Fibroblast of skin of left biceps (primary cell): Measurements from ENCODE around the gene AHDC1.
A peak's percentile ranks its signal among the peaks of the same experiment; 100 is the strongest.
"Not testable (repeated sequence)": the region's sequence is repeated elsewhere in the genome, so short reads cannot be mapped to it uniquely, and the experiment has no call there.

Source experiments
- DNase-seq, 2 experiments: peaks; one replicate each; pipeline ENCODE4 v3.0.0-alpha.2; 2013; ENCODE audit warnings: low read depth in 2 of 2

The AHDC1 gene

GRCh38 chr1:27552911-27553420 is 51.0 kb downstream of the AHDC1 start:
- DNase-seq, result no peak

- no peak for DNase-seq
These were observed 52.0 kb downstream of the AHDC1 start for GRCh38 chr1:27551953-27552312.

DNA sequence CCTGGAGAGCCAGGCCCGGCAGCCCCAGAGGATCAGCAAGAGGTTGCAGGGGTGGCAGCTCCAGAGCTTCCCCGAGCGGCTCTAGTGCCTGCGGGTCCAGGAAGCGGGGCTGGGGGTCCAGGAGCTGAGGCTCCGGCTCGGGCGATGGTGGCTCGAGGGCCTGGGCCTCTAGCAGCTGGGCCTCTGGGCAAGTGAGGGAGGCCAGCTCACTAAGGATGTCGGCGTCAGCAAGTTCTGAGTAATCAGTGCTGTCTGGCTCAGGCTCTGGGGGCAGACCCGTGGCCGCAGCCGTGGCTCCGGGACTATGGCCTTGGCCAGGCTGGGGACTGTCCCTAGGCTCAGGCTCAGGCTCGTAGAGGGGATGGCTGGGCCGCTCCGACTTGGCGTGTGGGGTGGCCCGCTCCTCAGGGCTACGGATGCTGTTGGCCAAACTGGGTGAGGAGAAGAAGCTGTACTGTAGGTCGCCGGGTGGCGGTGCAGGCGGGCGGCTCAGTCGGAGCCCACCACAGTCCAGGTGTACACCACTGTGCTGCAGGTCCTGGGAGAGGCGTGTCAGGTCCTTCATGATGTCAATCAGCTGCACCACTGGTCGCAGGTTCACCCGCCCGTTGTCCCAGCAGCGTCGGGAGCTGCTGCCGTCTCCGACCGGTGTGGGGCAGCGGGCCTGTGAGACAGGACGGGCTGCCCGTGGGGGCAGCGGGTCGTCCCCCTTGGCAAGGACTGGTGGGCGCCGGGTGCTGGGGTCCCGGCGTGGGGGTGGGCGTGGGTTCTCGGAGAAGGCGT is 52.6 kb downstream of the AHDC1 start:
- DNase-seq, result no peak

DNA sequence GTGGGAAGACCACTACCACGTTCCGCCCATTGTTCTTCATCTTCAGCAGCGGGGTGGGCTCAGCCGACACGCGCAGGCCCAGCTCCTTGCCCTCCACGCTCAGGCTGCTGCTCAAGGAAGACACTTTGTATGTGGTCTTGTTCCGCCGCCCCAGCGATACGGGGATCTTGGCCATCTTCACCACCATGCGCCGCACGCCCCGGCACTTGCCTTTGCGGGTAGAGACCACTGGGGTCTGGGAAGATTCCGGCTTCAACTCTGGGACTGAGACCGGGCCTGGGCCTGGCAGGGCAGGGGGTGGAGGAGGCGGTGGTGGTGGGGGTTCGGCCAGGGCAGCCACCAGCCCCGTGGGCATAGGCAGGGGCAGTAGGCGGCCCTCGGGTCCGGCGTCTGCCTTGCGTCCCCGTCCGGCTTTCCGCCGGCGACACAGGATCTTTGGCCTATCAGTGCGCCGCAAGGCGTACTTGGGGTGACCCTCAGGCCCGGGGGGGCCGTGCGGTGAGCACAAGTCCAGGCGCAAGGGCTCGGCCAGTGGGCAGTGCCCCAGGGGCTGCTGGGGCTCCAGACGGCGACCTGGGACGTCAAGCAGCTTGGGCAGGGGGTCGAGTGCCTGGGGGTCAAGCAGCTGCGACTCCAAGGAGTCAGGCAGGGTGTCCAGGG is 53.3 kb downstream of the AHDC1 start:
- DNase-seq, result no peak

DNA sequence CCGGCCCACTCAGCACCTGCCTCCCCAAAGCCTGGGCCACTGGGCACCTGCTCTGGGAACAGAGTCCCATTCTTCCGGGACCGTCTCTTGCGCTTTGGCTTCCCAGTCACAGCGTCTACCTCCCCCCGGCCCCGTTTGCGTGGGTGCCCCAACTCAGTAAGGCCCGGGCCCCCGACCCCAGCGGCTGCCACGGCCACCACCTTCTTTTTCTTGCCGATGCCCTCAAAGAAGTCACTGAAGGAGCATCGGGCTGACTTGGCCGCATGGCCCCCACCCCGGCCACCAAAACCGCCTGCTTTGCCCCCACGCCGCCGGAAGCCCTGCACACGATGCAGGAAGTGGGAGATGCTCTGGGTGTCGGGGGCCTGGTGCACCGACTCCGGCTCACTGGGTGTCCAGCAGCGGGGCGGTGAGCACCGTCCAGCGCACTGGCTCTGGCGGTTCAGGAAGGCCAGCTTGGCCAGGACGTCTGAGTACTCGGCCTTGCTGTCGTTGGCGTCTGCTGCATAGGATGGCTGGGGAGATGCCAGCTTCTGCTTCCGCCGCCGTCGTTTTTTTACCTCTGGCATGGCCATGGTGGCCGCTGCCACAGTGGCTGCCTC is 54.0 kb downstream of the AHDC1 start:
- DNase-seq, result no peak

DNA sequence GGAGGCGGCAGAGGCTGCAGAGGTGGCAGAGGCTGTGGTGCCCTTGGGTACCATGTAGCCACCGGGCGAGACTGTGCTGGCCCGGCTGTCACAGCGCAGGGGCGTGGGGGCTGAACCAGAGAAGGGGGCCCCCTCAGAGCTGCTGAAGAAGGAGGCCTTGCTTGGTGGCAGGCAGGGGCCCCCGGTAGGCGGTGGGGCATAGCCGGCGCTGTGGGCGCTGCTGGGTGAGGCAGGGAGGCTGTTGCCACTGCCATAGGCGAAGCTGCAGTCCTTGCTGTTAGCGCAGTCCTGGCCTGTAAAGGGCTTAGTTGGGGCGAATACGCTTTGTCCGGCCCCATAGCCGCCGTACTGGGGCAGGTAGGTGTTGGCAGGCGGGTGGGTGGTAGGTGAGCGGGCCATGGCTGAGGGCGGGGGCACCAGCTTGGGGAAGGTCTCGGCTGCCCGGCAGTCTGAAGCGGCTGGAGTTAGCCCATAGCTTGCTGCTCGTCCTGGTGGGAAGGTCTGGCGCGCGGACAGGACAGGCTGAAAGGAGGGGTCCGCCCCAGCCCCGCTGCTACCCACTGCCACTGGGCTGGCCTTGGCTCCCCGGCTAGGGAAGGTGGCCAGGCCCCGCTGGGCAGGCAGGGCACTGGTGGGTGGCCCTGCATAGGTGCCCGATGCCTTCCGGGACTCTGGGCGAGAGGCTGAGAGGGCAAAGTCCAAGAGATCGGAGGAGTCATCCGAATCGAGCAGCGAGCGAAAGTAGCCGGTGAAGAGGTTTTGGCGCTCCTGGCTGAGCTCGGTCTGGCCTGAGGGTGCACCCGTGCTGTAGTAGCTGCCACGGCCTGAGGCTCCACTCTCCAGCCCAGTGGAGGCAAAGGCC is 54.9 kb downstream of the AHDC1 start:
- DNase-seq, result no peak

- DNase-seq, result no peak
These were observed 55.6 kb downstream of the AHDC1 start for GRCh38 chr1:27548136-27548853.

DNA sequence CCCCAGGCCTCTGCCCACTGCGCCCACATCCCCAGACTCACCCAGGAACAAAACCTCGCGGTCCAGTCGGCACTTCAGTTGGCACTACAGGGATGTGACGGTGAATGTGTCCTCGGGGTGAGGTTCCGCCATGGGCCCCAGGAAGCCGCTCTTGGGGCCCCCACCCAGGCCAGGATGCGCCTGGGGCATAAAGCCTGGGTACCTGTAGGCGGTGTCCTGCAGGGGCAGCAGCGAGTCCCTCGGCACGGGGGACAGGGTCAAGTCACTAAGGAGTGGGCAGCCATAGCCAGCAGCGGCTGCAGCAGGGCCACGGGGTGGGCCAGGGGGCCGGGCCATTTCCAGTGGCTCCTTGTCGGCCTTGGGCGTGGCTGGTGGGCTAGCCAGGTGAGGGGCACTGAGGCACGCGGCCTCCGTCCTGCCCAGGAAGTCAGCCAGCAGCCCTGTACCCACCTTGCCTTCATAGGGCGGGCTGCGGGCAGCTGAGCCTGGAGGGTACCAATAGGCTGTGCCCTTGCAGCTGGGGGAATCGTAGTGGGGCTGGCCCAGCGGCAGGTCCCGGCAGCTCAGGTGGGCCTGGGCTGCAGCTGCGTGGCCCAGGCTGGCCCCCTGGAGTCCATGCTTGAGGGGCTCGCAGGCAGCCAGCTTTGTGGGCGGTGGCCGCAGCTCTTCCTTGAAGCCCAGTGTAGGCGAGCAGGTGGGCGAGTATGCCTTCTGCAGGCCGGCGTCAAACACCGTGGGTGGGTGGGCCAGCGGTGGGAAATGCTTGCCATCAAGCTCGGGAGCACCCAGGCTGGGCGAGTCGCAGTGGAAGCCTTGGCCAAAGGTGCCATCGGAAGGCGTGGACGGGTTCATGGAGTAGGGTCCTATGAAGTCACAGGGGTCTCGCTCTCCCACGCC is 56.5 kb downstream of the AHDC1 start:
- no peak for DNase-seq

- no peak for DNase-seq
These were observed 58.1 kb downstream of the AHDC1 start for GRCh38 chr1:27545876-27546275.

DNA sequence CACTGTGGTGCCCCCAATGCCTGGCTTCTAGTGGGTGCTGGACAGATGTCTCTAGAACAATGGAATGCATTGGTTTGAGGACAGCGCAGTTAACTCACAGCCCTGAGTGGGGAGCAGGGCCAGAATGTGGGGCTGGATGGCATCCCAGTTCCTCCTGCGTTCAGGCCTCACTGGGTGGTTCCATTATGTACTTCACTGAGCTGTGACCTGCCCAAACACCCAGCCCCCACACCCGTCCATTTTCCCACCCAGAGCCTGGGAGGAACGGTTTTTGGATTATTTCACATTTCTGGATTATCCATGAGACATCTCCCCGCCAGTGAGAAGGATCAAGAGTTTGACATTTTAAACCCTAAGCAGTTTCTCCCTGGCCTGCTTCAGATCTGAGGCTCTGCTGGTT is 58.7 kb downstream of the AHDC1 start:
- DNase-seq, result no peak

- no peak for DNase-seq
These were observed 59.1 kb downstream of the AHDC1 start for GRCh38 chr1:27544834-27545233.

- no peak for DNase-seq
These were observed 60.7 kb downstream of the AHDC1 start for GRCh38 chr1:27543284-27543683.

DNA sequence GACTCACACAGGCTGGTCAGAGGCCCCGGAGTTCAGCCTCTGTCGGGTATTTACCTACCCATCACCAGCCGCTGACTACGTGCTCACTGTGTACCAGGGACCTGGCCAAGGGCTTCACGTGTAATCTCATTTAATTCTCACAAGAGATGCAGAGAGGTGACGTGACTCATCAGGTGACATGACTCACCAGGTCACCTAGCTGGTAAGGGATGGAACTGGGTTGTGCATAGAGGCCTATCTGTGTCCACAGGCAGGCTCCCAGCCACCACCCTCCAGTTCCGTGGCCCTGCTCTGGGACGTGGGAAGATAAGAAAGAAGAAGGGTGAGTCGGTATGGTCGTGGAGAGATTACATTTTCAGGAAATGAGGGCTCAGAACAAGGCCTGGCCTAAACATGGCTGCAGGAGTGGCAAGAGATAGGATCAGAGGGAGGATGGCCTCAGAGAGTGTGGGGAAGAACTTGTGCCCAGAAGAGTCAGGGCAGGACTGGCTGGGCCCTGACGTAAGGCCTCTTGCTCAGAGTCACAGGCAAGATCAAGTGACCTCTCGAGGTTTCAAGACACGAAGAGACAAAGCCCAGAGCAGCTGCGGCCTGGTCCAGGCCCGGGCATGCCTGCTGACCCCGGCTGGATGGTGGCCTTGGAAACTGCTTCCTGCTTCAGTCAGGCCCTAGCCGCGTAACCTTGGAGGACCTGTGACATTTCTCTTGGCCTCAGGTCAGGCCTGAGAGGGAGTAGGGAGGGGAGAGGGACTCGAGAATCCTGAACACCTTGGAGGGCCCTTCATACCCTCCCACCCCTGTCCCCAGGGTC is 61.3 kb downstream of the AHDC1 start:
- DNase-seq, result no peak

DNA sequence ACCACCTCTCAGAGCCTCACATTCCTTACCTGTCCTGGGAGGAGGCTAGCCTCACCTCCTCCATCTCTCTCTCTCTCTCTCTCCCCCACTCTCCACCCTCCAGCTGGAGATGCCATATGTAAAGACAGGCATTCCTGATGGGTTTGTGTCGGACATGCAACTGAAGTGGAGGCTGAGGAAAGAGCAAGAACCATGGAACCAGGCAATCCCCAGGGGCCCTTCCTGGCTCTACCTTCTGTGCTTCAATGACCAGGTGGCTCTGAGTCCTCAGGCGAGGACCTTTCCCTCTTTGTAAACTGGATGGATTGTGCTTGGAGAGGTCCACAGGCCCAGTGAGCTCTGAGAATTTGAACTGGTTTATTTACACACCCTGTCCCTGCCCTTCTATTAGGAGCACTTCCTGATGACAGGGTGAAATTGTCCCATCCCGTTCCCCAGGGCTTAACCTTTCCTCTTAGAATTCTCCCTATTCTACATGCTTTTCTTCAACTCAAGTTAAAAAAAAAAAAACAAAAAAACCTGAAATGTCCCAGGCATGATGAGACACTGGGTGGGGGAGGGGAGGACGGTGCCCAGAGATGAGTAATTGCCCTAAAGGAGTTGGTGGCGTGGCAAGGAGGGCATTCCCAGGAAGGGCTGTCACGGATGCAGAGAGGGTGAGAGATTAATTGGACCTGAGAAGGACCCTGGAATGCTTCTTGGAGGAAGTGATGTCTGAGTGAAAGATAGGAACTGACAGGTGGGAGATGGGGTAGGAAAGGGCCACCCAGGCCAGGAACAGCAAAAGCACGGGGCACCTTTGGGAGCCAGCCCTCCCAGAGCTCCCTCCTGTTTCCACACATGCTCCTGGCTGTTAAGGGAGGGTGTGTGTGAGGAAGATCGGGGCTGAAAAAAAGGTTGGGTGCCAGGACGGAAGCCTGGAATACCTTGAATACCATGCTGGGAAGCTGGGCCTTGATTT is 63.8 kb downstream of the AHDC1 start:
- DNase-seq, result no peak

- DNase-seq, result peak in 1 of 2 experiments; percentile 42
These were observed 65.2 kb downstream of the AHDC1 start for GRCh38 chr1:27538793-27539192.

GRCh38 chr1:27538305-27538676 is 65.7 kb downstream of the AHDC1 start:
- not testable (repeated sequence) for DNase-seq

DNA sequence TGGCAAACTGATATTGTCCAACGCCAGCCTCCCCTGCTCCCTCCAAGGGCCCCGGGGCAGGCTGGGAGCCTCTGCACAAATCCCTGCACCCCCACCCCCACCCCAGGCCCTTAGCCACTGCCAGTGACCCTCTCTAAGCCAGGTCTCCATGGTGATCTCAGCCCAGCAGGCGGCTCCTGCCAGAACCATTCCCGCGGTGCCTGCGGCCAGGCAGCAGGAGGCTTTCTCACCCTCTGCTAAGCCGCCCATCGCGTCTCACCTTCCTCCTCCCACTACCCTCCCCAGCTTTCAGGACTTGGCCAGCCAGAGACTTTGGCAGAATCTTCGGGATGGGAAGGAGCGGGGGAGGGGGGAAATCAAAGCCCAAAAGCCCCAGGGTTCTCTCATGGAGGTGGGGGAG is 67.2 kb downstream of the AHDC1 start:
- peak in 1 of 2 experiments; percentile 39 for DNase-seq
